AG04449 (cell line): ENCODE data around the gene OTOG.

Source experiments
- CTCF ChIA-PET: fragments of 350-600 bp; formaldehyde crosslinking; extraction: SDS; loops from one replicate; lab custom pipeline; 2021; ENCODE audit warnings: antibody characterized with exemption; lab: Yijun Ruan, JAX
- POLR2A ChIA-PET: fragments of 400-600, 350-600 bp; formaldehyde crosslinking; extraction: SDS; loops from one replicate; lab custom pipeline; 2020; ENCODE audit warnings: antibody characterized with exemption, inconsistent platforms; lab: Yijun Ruan, JAX
- DNase-seq: peaks from one replicate; pipeline ENCODE4 v3.0.0-alpha.2; 2010; ENCODE audit warnings: low read depth, low spot score
- H3K4me3 ChIP-seq: 2 replicates; pipeline ENCODE4 v1.5.1; 2011; ENCODE audit warnings: low read depth, mild to moderate bottlenecking, control low read depth, low read length
- CTCF ChIP-seq: IDR thresholded peaks from one replicate; pipeline ENCODE4 v1.5.1; 2011; ENCODE audit warnings: mild to moderate bottlenecking, moderate library complexity, low read length, control low read depth, inconsistent platforms; ENCODE audit not compliant: insufficient read depth; ENCODE audit errors: missing control alignments

Gene OTOG

GRCh38 chr11:17528181-17528691 is 18.8 kb upstream of the OTOG start:
- no peak overlapping the region for H3K4me3 ChIP-seq
- POLR2A ChIA-PET, result no interaction called here

GRCh38 chr11:17528906-17529843 is 17.9 kb upstream of the OTOG start:
- H3K4me3 ChIP-seq, result no peak overlapping the region
- DNase-seq, result no peak
- POLR2A ChIA-PET, result no interaction called here
- TF ChIP-seq CTCF, result no peak
- CTCF ChIA-PET, result interaction anchor here (0.9 to 5.3 kb wide), 9 partner anchors 10 to 599 kb away, joined by 3 to 65 read pairs (median 6); partner anchors contain the start of gene KCNJ11

More at GRCh38 chr11:17528181-17528691, 18.8 kb upstream of the OTOG start:
- CTCF ChIA-PET, result interaction anchor here (0.6 to 5.3 kb wide), 19 partner anchors 9 to 598 kb away, joined by 3 to 65 read pairs (median 4); partner anchors contain the start of gene KCNJ11
- no peak for DNase-seq
- TF ChIP-seq CTCF, result peak; percentile 75

- no peak for DNase-seq
- no peak overlapping the region for H3K4me3 ChIP-seq
- TF ChIP-seq CTCF, result no peak
- ChIA-PET CTCF (interaction anchor here (0.9 to 5.3 kb wide), 4 partner anchors 11 to 146 kb away, joined by 3 to 65 read pairs (median 12); no protein-coding TSS in a partner anchor), POLR2A (no interaction called here)
Measured at GRCh38 chr11:17529844-17530185, 17.2 kb upstream of the OTOG start.

- CTCF ChIA-PET, result interaction anchor here (0.7 to 2.2 kb wide), 5 partner anchors 9 to 301 kb away, joined by 4 to 11 read pairs (median 6); no protein-coding TSS in a partner anchor
- H3K4me3 ChIP-seq, result no peak overlapping the region
- POLR2A ChIA-PET, result no interaction called here
- no peak for DNase-seq
- no peak for TF ChIP-seq CTCF
Measured at GRCh38 chr11:17531071-17531600, 15.9 kb upstream of the OTOG start.

DNA sequence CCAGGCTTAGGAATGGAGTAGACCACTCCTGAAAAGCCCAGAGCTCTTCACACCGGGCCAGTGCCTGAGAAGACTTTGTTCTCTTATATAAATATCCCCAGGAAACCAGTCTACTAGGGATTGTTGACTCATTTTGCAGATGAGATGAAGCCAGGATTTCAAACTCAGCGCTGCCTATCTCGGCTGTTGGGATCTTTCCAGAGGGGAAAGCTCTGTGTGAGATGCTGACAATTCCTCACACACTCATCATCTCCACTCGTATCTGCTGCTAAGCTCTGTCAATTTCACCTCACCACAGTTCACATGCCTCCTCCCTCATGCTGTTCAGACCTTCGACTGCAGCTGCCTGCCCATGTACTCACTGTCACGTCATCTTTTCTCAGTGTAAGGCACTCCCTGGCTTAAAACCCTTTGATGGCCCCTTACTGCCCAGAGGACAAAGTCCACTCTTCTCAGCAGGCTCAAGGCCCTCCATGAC is 15.4 kb upstream of the OTOG start:
- POLR2A ChIA-PET, result no interaction called here
- no peak for DNase-seq
- CTCF ChIA-PET, result interaction anchor here (0.7 to 2.2 kb wide), 5 partner anchors 9 to 302 kb away, joined by 4 to 11 read pairs (median 6); no protein-coding TSS in a partner anchor
- H3K4me3 ChIP-seq, result no peak overlapping the region
- TF ChIP-seq CTCF, result no peak
